RPMI7951 (cell line): Measurements from ENCODE around the gene FEZF2. TPM values are rescaled to one million over a fixed set of nuclear protein-coding genes. Genes with fewer than 3 reads are reported as not detected.

ENCODE experiments used
- DNase-seq: peaks from one replicate; pipeline ENCODE4 v3.0.0-alpha.2; 2012; ENCODE audit warnings: low read depth
- total RNA-seq: library from RNA; depleted of rRNA; stranded (reverse); fragments of >200 nt; shearing (Covaris generic); gene quantifications from 2 replicates; pipeline ENCODE4 v1.2.3, GENCODE V29; 2014

The FEZF2 gene
- total RNA-seq, 1 experiment from 2014 or later = not detected

GRCh38 chr3:62373714-62374333 lies 474 bp upstream of the FEZF2 start:
- no peak for DNase-seq

- DNase-seq = no peak
Measured at GRCh38 chr3:62372621-62373041, 719 bp downstream of the FEZF2 start.

- DNase-seq = no peak
Measured at GRCh38 chr3:62371720-62372591, 1.4 kb downstream of the FEZF2 start.

- no peak for DNase-seq
Measured at GRCh38 chr3:62370858-62371719, 2.3 kb downstream of the FEZF2 start.

GRCh38 chr3:62370112-62370857 lies 3.1 kb downstream of the FEZF2 start:
- no peak for DNase-seq

GRCh38 chr3:62369476-62369743 lies 3.9 kb downstream of the FEZF2 start:
- no peak for DNase-seq

GRCh38 chr3:62368705-62369475 lies 4.5 kb downstream of the FEZF2 start:
- DNase-seq = no peak

- DNase-seq = no peak
Measured at GRCh38 chr3:62368290-62368704, 5.1 kb downstream of the FEZF2 start.

GRCh38 chr3:62367763-62368195 lies 5.6 kb downstream of the FEZF2 start:
- no peak for DNase-seq

GRCh38 chr3:62366126-62366484 lies 7.2 kb downstream of the FEZF2 start:
- no peak for DNase-seq

GRCh38 chr3:62365391-62366125 lies 7.8 kb downstream of the FEZF2 start:
- no peak for DNase-seq

GRCh38 chr3:62364191-62364590 lies 9.2 kb downstream of the FEZF2 start:
- DNase-seq = no peak

GRCh38 chr3:62363275-62363674 lies 10.1 kb downstream of the FEZF2 start:
- DNase-seq = peak; percentile 46

- DNase-seq = no peak
Measured at GRCh38 chr3:62361824-62362223, 11.5 kb downstream of the FEZF2 start.

GRCh38 chr3:62361261-62361660 lies 12.1 kb downstream of the FEZF2 start:
- DNase-seq = no peak

GRCh38 chr3:62359531-62359930 lies 13.8 kb downstream of the FEZF2 start:
- DNase-seq = no peak

- no peak for DNase-seq
Measured at GRCh38 chr3:62356356-62356755, 17.0 kb downstream of the FEZF2 start.

- no peak for DNase-seq
Measured at GRCh38 chr3:62355703-62356102, 17.6 kb downstream of the FEZF2 start.

- no peak for DNase-seq
Measured at GRCh38 chr3:62343755-62344154, 29.6 kb downstream of the FEZF2 start.

- DNase-seq = no peak
Measured at GRCh38 chr3:62335196-62335595, 38.2 kb downstream of the FEZF2 start.
